ENCODE results near the gene SPAG4. TPM values are rescaled to one million over a fixed set of nuclear protein-coding genes. Genes with fewer than 3 reads are reported as not detected.

Gene SPAG4
- polyA plus RNA-seq, 5 donors: 0.76 to 2.1 (median 1.9) TPM

DNA sequence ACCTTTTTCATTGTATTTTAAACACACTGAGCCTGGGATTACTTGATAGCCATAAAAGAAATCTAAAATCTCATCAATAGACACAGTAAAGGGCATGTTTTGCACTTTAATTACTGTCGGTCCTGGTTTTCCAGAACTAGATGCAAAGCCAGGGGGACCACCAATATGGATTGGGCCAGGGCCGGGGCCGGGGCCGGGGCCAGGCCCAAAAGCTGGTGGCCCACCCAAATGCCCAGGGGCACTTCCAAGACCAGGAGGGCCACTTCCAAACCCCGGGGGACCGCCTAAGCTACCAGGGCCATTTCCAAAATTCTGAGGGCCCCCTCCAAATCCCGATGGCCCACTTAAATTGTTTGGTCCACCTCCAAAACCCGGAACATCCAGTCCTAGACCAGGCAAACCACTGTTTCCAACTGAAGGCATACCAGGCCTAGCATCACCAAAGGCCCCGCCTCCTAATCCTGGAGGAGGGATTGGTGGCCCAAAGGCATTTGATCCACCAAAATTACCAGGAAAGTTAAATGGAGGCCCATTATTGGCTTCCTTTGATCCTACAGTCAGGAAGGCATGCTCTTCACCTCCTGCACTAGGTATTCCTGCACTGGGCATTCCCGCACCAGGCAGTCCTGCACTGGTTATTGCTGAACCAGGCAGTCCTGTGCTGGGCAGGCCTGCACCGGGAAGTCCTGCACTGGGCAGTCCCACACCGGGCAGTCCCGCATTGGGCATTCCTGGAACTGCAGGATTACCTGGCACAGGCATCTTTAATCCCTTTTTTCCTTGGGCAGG, 37.2 kb downstream of the SPAG4 start:
- DNase-seq: no peak

DNA sequence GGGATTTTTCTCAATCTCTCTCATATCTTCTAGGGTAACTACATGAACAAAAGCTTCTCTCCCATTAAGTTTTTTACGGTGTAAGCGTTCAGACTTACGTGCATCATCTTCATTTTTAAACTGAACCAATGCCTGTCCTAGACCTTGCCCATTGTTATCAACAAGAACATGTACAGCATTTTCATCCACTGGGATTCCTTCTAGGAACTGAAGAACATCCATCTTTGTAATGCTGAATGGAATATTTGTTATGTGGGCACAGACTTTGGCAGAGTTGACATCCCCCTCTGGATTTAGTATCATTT, 37.8 kb downstream of the SPAG4 start:
- no peak for DNase-seq

DNA sequence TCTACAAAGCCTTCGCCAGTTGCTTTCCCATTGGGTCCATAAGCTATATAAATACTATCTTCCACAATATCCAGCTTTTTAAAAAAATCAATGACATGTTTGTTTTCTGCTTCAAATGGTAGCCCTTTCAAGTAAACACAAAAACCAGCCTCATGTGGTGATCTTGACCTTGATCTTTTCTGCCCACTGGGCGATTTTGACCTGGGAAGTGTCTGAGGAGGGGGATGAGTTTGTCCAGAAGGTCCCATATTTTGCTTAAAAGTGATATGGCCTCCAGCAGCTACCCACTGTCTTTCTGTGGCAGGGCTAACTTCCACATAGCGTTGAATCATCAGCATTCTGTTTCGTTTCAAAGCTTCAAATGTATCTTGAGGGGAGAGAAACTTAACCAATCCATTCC, 38.3 kb downstream of the SPAG4 start:
- no peak for DNase-seq

DNA sequence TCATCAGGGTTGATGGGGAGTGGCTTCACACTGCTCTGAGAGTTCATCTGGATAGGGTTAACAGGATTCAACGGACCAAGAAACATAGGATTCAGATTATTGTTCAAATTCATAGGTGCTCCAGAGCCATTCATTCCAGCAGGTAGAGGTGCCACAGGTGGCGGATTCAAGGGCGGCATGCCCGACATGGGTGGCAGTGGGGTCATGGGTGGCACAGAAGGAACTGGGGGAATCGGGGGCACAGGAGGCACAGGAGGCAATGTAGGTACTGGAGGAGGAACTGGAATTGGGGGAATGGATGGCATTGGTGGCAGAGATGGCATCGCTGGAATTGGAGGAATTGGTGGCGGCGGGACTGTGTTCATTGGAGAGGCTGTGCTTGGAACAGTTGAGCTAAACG, 38.8 kb downstream of the SPAG4 start:
- no peak for DNase-seq

DNA sequence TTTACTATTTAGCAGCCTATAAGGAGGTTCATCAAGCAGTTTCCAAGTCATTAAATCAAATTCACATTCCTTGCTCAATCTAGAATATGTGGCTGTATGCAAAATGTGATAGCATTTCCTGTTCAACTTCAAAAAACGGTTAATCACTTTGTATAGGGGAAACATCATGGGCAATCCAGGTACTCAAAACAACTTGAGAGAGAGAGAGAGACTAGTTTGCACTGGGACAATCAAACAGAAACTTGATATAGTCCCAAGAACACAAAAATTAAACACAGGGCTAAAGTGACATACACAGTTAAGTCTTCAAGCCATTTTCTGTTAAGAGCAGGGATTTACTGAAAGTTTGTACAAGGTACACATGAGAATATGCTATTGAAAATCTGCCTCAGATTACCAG, 41.6 kb downstream of the SPAG4 start:
- no peak for DNase-seq

DNA sequence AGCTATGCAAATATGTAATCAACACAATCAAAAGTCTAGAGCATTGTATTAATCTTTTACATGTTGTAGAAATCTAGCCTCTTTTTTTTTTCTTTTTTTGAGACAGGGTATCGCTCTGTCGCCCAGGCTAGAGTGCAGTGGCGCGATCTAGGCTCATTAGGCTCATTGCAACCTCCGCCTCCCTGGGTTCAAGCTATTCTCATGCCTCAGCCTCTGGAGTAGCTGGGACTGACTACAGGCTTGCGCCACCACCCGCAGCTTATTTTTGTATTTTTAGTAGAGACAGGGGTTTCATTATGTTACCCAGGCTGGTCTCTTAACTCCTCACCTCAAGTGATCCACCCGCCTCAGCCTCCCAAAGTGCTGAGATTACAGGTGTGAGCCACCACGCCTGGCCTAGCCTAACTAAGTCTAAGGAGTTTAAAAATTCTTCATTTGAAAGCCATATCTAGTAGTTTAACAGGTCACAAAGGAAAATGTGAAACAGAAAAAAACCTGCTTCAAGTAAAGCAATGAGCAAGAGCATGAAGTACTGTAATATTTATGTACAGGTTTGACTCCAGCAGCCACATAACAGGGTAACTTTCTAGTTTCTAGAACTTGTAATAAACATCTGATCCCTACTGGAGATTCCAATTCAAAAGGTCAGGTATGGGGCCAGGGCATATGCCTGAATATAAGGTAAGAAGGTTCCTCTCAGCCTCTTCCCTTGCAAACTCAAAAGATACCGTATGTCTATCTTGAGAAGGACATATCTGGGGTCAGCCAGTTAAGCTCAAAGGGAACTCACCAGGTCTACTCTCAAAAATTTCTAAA, 44.7 kb downstream of the SPAG4 start:
- no peak for DNase-seq

DNA sequence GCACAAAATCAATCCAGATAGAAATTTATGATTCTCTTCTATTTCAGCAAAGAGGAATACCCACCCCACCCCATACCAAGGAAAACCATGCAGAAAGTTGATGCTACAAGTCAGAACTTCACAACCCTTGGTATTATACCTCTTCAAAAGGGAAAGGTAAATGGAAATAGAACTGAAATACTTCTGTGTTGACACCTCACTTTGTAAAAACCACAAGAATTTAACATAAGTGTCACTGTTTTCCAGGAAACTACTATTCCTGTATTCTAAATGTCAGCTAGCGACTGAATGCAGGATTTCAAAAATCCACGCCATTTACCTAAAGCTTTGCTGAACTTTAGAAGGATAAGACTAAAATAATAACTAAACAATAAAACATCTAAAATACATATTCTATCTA, 45.4 kb downstream of the SPAG4 start:
- DNase-seq: no peak

DNA sequence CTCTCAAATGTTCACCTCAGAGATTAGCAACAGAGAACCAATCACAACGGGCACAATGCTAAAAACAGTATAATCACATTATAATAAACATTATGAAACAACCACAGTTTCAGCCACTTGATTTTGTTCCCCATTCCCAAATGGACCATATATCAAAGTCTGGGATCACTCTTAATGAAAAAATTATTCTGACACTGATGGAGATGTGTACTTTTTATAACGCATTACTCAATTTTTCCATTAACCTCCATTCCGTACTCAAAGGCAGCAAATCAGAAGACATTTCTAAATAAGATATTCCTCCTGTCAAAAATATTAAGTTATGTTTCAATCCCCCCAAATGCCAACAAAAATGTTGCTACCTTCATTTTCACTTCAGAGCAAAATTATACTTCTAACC, 46.3 kb downstream of the SPAG4 start:
- no peak for DNase-seq

DNA sequence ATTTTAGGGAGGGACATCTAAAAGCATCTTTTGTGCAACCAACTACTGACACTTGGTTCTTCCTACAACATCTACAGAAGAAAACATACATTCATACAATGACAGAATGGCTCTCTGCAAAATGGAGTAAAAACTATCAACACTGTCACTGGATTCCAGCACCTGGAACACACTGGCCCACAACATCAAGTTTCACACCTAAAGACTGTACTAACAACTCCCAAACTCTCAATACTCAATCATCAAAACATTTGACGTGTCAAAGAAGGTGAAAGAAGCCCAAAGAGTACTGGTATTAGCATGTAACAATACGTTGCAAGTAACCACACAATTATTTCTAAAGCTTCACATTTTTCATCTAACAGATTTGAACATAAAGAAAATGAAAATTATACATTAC, 46.9 kb downstream of the SPAG4 start:
- no peak for DNase-seq

DNA sequence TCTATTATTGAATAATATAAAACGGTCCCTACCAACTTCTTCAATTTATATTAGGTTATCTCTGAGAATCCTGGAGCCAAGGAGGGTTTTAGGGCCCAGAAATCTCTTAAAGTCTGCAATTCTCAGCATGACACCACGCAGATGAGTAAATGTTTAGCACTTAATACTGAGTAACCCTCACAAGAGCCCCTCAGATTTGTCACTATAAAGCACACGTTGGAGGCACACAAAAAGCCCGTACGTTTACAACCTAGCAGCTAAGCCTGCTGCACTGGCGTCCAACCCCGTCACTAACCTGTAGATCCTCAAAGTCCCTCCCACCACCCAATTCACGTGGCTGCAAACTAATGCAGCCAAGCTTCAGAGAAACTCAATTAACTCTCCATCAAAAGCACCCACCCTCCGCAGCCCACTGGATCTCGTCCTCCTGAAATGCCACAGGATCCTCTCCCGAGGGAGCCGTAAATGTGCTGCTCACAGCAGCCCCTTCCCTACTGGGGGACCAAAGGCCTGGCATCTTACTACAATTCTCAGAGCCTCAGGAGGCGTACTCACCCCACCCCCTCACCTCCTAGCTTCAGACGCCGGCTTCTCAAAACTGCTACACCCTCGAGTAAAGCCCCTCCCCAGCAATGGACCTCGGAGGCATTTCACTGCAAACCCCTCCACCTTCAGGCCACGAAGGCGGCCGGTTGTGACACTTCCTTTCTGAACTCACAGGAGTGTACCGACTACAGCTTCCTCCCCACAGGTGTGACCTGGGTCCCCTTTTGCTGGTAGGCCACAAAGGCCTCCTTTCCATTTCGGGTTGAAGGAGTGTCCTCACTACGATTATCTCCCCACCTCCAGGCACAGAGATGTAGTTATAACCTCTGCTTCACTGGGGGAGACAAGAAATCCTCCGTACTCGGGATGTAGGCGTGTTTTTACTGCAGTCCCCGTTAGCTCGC, 48.2 kb downstream of the SPAG4 start:
- peak; percentile 48 to 56 for DNase-seq

DNA sequence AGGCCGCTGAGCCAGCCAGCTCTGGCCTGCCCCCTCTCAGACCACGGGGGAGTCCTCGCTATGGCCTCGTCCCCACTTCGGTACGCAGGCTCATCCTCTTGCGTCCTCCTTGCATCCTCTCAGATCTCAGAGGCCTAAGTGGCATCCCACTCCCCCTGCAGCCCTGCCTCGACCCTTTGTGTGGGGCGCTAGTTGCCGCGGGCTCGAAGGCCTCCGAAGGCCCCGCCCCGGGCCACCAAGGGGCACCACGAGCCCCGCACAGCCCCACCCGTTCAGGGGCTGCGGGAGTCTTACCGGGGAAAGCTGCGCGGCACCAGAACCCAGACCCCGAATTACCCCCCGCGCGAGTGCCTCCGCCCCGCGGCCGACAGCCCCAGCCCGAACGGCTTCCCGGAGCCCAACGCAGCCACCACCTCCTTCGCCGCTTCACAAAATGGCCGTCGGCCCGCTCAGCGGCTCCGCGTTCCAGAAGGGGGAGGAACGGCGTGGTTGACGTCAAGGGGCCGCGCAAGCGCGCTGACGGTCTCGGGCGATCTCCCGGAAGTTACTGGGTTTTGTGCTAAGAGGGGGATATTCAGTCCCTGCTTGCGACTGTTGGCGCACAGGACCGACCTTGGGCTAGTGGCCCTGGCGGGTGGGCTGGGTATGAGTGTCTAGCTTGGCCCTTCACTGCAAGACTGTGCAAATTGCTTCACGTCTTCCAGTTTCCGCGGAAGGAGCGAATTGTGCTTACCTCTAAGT, 49.0 kb downstream of the SPAG4 start, which contains the start of the genes CPNE1 and RBM12:
TSS of gene CPNE1 (minus strand) at position 435 of the 741 bp plus-strand sequence. CDS start 31,977 bp downstream, outside the sequence.
TSS of gene RBM12 (minus strand) at position 435 of the 741 bp plus-strand sequence. CDS start 9,578 bp downstream, outside the sequence.
- DNase-seq: peak; percentile 94 to 95

DNA sequence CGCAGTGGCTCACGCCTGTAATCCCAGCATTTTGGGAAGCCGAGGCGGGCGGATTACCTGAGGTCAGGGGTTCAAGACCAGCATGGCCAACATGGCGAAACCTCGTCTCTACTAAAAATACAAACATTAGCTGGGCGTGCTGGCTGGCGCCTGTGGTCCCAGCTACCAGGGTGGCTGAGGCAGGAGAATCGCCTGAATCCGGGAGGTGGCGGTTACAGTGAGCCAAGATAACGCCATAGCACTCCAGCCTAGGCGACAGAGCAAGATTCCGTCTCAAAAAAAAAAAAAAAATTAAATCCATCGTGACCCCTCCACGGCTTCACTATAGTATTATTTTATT, 50.3 kb downstream of the SPAG4 start:
- no peak for DNase-seq

DNA sequence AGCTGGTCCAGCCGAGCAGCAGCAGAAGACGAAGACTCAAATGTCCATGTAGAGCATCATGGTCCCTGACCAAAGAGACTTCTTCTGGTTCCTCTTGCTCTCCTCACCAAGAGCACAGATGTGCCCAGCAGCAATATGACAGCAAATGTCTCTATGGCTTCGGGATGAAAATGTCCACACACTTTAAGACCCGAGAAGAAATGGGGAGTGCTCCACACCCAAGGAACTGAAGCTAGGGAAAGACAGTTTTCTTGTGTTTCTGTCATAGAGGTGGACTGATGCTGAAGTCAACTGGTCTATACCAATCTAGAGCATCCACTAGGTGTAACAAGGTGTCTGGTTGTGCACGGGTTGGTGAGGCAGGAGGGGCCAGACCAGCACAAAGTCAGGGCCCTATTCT, 53.6 kb downstream of the SPAG4 start:
- DNase-seq: no peak

DNA sequence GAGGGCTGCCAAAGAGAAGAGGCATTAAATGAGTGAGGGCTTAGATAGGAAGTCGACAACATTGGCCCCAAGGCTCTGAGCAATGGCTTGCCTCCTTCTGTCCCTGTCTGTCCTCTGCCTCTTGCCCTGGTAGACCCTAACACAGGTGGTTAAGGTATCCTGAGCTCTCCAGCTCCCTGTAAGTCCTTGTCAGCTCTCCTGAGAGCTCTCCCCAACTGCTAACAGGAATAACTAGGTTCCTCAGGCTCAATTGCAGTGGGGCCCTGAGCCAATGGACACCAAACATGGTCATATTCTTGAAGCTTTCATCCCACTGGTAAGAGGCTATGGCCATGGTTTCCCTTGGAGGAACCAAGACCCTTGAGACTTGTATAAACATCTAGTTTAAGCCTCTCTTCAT, 54.1 kb downstream of the SPAG4 start:
- DNase-seq: no peak

Other genes with a start within 250 kb of the SPAG4 start
- gene UQCC1, start 203.9 kb upstream of the SPAG4 start, polyA plus RNA-seq (ENCODE audit: insufficient read depth in 1 of 5, insufficient read length in 5 of 5, low replicate concordance in 1 of 5): 10 to 100 TPM; 52.7 to 61.4 (median 55.0) TPM
- under 1 TPM; 0.50 to 0.94 (median 0.72) TPM for gene GDF5, start 177.6 kb upstream of the SPAG4 start, polyA plus RNA-seq (ENCODE audit: insufficient read depth in 1 of 5, insufficient read length in 5 of 5, low replicate concordance in 1 of 5)
- 10 to 100 TPM; 49.0 to 68.7 (median 63.3) TPM for gene CEP250, start 160.2 kb upstream of the SPAG4 start, polyA plus RNA-seq (ENCODE audit: insufficient read depth in 1 of 5, insufficient read length in 5 of 5, low replicate concordance in 1 of 5)
- not detected for gene C20orf173, start 86.2 kb upstream of the SPAG4 start, polyA plus RNA-seq (ENCODE audit: insufficient read depth in 1 of 5, insufficient read length in 5 of 5, low replicate concordance in 1 of 5)
- gene ERGIC3, start 73.8 kb upstream of the SPAG4 start, polyA plus RNA-seq (ENCODE audit: insufficient read depth in 1 of 5, insufficient read length in 5 of 5, low replicate concordance in 1 of 5): 100 to 1,000 TPM; 300 to 394 (median 370) TPM
- 100 to 1,000 TPM; 140 to 259 (median 202) TPM for gene CPNE1, start 49.1 kb downstream of the SPAG4 start, polyA plus RNA-seq (ENCODE audit: insufficient read depth in 1 of 5, insufficient read length in 5 of 5, low replicate concordance in 1 of 5)
- 100 to 1,000 TPM in 2 of 5 donors, 10 to 100 TPM in 3; 70.9 to 106 (median 88.4) TPM for gene RBM12, start 49.1 kb downstream of the SPAG4 start, polyA plus RNA-seq (ENCODE audit: insufficient read depth in 1 of 5, insufficient read length in 5 of 5, low replicate concordance in 1 of 5)
- 10 to 100 TPM; 18.6 to 20.1 (median 19.3) TPM for gene NFS1, start 83.5 kb downstream of the SPAG4 start, polyA plus RNA-seq (ENCODE audit: insufficient read depth in 1 of 5, insufficient read length in 5 of 5, low replicate concordance in 1 of 5)
- gene ROMO1, start 83.6 kb downstream of the SPAG4 start, polyA plus RNA-seq (ENCODE audit: insufficient read depth in 1 of 5, insufficient read length in 5 of 5, low replicate concordance in 1 of 5): 100 to 1,000 TPM in 1 of 5 donors, 10 to 100 TPM in 4; 41.5 to 115 (median 62.7) TPM
- gene RBM39, start 126.4 kb downstream of the SPAG4 start, polyA plus RNA-seq (ENCODE audit: insufficient read depth in 1 of 5, insufficient read length in 5 of 5, low replicate concordance in 1 of 5): 100 to 1,000 TPM; 502 to 797 (median 733) TPM
- 10 to 100 TPM; 31.2 to 52.6 (median 41.9) TPM for gene PHF20, start 156.2 kb downstream of the SPAG4 start, polyA plus RNA-seq (ENCODE audit: insufficient read depth in 1 of 5, insufficient read length in 5 of 5, low replicate concordance in 1 of 5)